Sigmoid colon (tissue), 7 donors: ENCODE measurements around the gene SMAD5. TPM values are rescaled to one million over a fixed set of nuclear protein-coding genes. Genes with fewer than 3 reads are reported as not detected.

Experiments used
- DNase-seq: peaks from one replicate; pipeline ENCODE4 v3.0.0-alpha.2; 2019
- H3K27ac ChIP-seq, 4 donors: fragments of 200-600 bp; sonication (generic); one replicate each; pipeline ENCODE4 v1.5.1; 2016 to 2019; ENCODE audit warnings: mild to moderate bottlenecking in 1 of 4
- H3K27me3 ChIP-seq, 3 donors: fragments of 200-600 bp; sonication (generic); one replicate each; pipeline ENCODE4 v1.5.1; 2019; ENCODE audit warnings: mild to moderate bottlenecking in 1 of 3
- H3K36me3 ChIP-seq, 4 donors: fragments of 200-600 bp; sonication (generic); one replicate each; pipeline ENCODE4 v1.5.1; 2016 to 2019
- H3K4me1 ChIP-seq, 4 donors: fragments of 200-600 bp; sonication (generic); one replicate each; pipeline ENCODE4 v1.5.1; 2017 to 2019
- H3K4me3 ChIP-seq, 4 donors: fragments of 200-600 bp; sonication (generic); one replicate each; pipeline ENCODE4 v1.5.1; 2017 to 2019; ENCODE audit warnings: mild to moderate bottlenecking in 2 of 4, moderate library complexity in 1 of 4
- H3K9me3 ChIP-seq, 4 donors: fragments of 200-600 bp in 3 of 4; sonication (generic) in 3 of 4; one replicate each; pipeline versions ENCODE4 v1.5.1 to v1.6.1; 2013 to 2019
- CTCF ChIP-seq, 4 experiments: fragments of 450-650 bp in 3 of 4; fragments of 200-600 bp in 1 of 4; IDR thresholded peaks; one replicate each; pipeline ENCODE4 v1.5.1; 2016 to 2019; ENCODE audit warnings: antibody characterized with exemption in 4 of 4, mild to moderate bottlenecking in 3 of 4, moderate library complexity in 2 of 4
- EP300 ChIP-seq, 4 donors: sonication (generic); formaldehyde crosslinking; IDR thresholded peaks; one replicate each; pipeline ENCODE4 v1.6.1; 2017; ENCODE audit warnings: antibody characterized with exemption in 4 of 4
- POLR2A ChIP-seq, 2 donors: fragments of 450-650 bp; IDR thresholded peaks; one replicate each; pipeline ENCODE4 v1.6.1; 2016; ENCODE audit warnings: antibody characterized with exemption in 2 of 2, mild to moderate bottlenecking in 2 of 2, moderate library complexity in 2 of 2
- POLR2AphosphoS5 ChIP-seq, 4 donors: sonication (generic); formaldehyde crosslinking; IDR thresholded peaks; one replicate each; pipeline ENCODE4 v1.6.1; 2017; ENCODE audit warnings: antibody characterized with exemption in 4 of 4
- WGBS, 2 donors: extraction: QIAGEN DNeasy Blood & Tissue Kit; methylation state at CpG; one replicate each; pipeline ENCODE4 v1.1.7; 2013; 5-methylcytosine and 5-hydroxymethylcytosine counted together
- intact Hi-C: fragments of 100-400 bp; cut with DNase I; formaldehyde crosslinking; loops from one replicate; pipeline ENCODE4 v1.15.1; 2023
- polyA plus RNA-seq, 3 donors: library from polyadenylated mRNA; stranded (reverse); fragments of 200-250 nt; gene quantifications; one replicate each; pipeline ENCODE4 v1.2.3, GENCODE V29; 2013
- small RNA-seq, 3 donors: library from RNA; depleted of rRNA; stranded (forward); fragments of <200 nt; gene quantifications; one replicate each; pipeline ENCODE3, GENCODE V24; 2016
- total RNA-seq, 4 donors: library from RNA; depleted of rRNA; stranded (reverse); fragments of >200 nt; gene quantifications; one replicate each; pipeline ENCODE4 v1.1.0, GENCODE V29; 2016
- donor health status: healthy with polysubstance abuse.
- donor health status: Bipolar disorder and iron deficiency.
- donor health status: healthy.

The SMAD5 gene
- total and polyA plus RNA-seq, 7 donors, result 4.9 to 85.0 (median 47.6) TPM

- Histone ChIP-seq H3K27me3 (peaks cover 0 to 4% (median 0%) of the 10 kb centered on the region in 3 donors), H3K9me3 (no peaks in the 10 kb centered on the region), H3K36me3 (no peaks in the 10 kb centered on the region), H3K27ac (no peak overlapping the region), H3K4me3 (no peak overlapping the region), H3K4me1 (no peaks in the 10 kb centered on the region)
- DNase-seq, result no peak
- TF ChIP-seq POLR2A (IDR thresholded peaks at IDR 0.05) (no peak), POLR2AphosphoS5 (IDR thresholded peaks at IDR 0.05) (no peak)
- intact Hi-C loops, result no loop called here
- 45 to 50% methylated on average over 1 of the region's 1 CpG for WGBS, 2 donors
Measured at GRCh38 chr5:136230176-136230575, 97.5 kb downstream of the SMAD5 start.

GRCh38 chr5:136232316-136232715 is 99.7 kb downstream of the SMAD5 start:
- H3K27ac ChIP-seq, result no peak overlapping the region
- no peaks in the 10 kb centered on the region for H3K36me3 ChIP-seq
- DNase-seq, result no peak
- peaks cover 0 to 4% (median 0%) of the 10 kb centered on the region in 3 donors for H3K27me3 ChIP-seq
- H3K4me1 ChIP-seq, result no peaks in the 10 kb centered on the region
- no peaks in the 10 kb centered on the region for H3K9me3 ChIP-seq
- H3K4me3 ChIP-seq, result no peak overlapping the region
- intact Hi-C loops, result no loop called here
- WGBS, 2 donors, result 85 to 87% methylated on average over 6 of the region's 6 CpGs
- TF ChIP-seq POLR2A (IDR thresholded peaks at IDR 0.05) (no peak), POLR2AphosphoS5 (IDR thresholded peaks at IDR 0.05) (no peak), EP300 (IDR thresholded peaks at IDR 0.05) (no peak), CTCF (IDR thresholded peaks at IDR 0.05) (no peak)

Small RNA genes within 50 kb of the gene (small RNA-seq; reads per million reads assigned to genes)
- gene RF02173 (0 reads per million in 3 donors), gene RF02175 (0 reads per million in 3 donors), gene RF02176 (0 reads per million in 3 donors)

Other genes starting within 250 kb of the SMAD5 start
- not detected for gene IL9, start 237.0 kb upstream of the SMAD5 start, total RNA-seq
- not detected for gene IL9, start 237.0 kb upstream of the SMAD5 start, polyA plus RNA-seq
- not detected for gene LECT2, start 177.9 kb upstream of the SMAD5 start, total RNA-seq
- not detected for gene LECT2, start 177.9 kb upstream of the SMAD5 start, polyA plus RNA-seq
- gene TGFBI, start 103.9 kb upstream of the SMAD5 start, total RNA-seq, result 100 to 1,000 TPM in 2 of 4 donors, 10 to 100 TPM in 2; 49.2 to 178 (median 91.6) TPM
- 100 to 1,000 TPM in 1 of 3 donors, 10 to 100 TPM in 2; 48.6 to 106 (median 65.3) TPM for gene TGFBI, start 103.9 kb upstream of the SMAD5 start, polyA plus RNA-seq
- gene SMIM32, start 60.3 kb downstream of the SMAD5 start, total RNA-seq, result under 1 TPM in 1 of 4 donors, not detected in 3; 0.36 TPM
- gene SMIM32, start 60.3 kb downstream of the SMAD5 start, polyA plus RNA-seq, result 10 to 100 TPM in 2 of 3 donors, 1 to 10 TPM in 1; 8.6 to 10.8 (median 10.7) TPM
- gene TRPC7, start 232.7 kb downstream of the SMAD5 start, total RNA-seq, result not detected
- under 1 TPM in 1 of 3 donors, not detected in 2; 0.01 TPM for gene TRPC7, start 232.7 kb downstream of the SMAD5 start, polyA plus RNA-seq